WTC11 (cell line): Measurements from ENCODE around the gene ITPR2. TPM values are rescaled to one million over a fixed set of nuclear protein-coding genes. Genes with fewer than 3 reads are reported as not detected.

Experiments
- ATAC-seq: fragments of 200-7000 bp; cut with Tn5 transposase; 2 replicates; pipeline ENCODE4 v1.10.0; 2021; ENCODE audit warnings: mild to moderate bottlenecking, moderate library complexity
- CTCF ChIA-PET: fragments of 300-600 bp; sonication (Branson Sonifier 250); formaldehyde crosslinking; loops from one replicate; lab custom pipeline; 2021; ENCODE audit warnings: antibody characterized with exemption; lab: Charles Lee
- POLR2A ChIA-PET: fragments of 350-600 bp; sonication (Branson Sonifier 250); formaldehyde crosslinking; loops from one replicate; lab custom pipeline; 2021; ENCODE audit warnings: antibody characterized with exemption; lab: Charles Lee
- DNase-seq: peaks from one replicate; pipeline ENCODE4 v3.0.0; 2021; ENCODE audit warnings: low spot score
- H3K27ac Mint-ChIP-seq: 2 replicates; pipeline ENCODE4 v1.8.0; 2021; ENCODE audit warnings: mixed read lengths
- H3K27me3 Mint-ChIP-seq: 2 replicates; pipeline ENCODE4 v1.8.0; 2021; ENCODE audit warnings: low read depth, mild to moderate bottlenecking, moderate library complexity, mixed read lengths
- H3K36me3 Mint-ChIP-seq: 2 replicates; pipeline ENCODE4 v1.8.0; 2021; ENCODE audit warnings: mixed read lengths
- H3K4me1 Mint-ChIP-seq: 2 replicates; pipeline ENCODE4 v1.8.0; 2022; ENCODE audit warnings: mixed read lengths
- H3K4me3 Mint-ChIP-seq: 2 replicates; pipeline ENCODE4 v1.8.0; 2021; ENCODE audit warnings: mild to moderate bottlenecking, moderate library complexity, mixed read lengths
- H3K9me3 Mint-ChIP-seq: 2 replicates; pipeline ENCODE4 v1.8.0; 2021; ENCODE audit warnings: mixed read lengths
- CREM ChIP-seq: sonication (generic); formaldehyde crosslinking; IDR thresholded peaks from 2 replicates; pipeline ENCODE4 v1.8.1; 2022; ENCODE audit warnings: mild to moderate bottlenecking, missing genetic modification reagents, moderate library complexity
- FOXP1 ChIP-seq: sonication (generic); formaldehyde crosslinking; IDR thresholded peaks from 2 replicates; pipeline ENCODE4 v1.8.0; 2022; ENCODE audit warnings: missing genetic modification reagents, mild to moderate bottlenecking, moderate library complexity, borderline replicate concordance
- FOXP4 ChIP-seq: sonication (generic); formaldehyde crosslinking; IDR thresholded peaks from 2 replicates; pipeline ENCODE4 v1.8.0; 2022; ENCODE audit warnings: mild to moderate bottlenecking, missing genetic modification reagents
- IRF2 ChIP-seq: sonication (generic); formaldehyde crosslinking; IDR thresholded peaks from 2 replicates; pipeline ENCODE4 v1.8.0; 2022; ENCODE audit warnings: low read depth, missing genetic modification reagents, borderline replicate concordance
- JAZF1 ChIP-seq: fragments of 250-450 bp; sonication (Bioruptor Pico); IDR thresholded peaks from 2 replicates; pipeline ENCODE4 v1.9.0; 2021; ENCODE audit warnings: moderate library complexity, mild to moderate bottlenecking, inconsistent platforms
- JUN ChIP-seq: sonication (generic); formaldehyde crosslinking; IDR thresholded peaks from 2 replicates; pipeline ENCODE4 v1.8.0; 2023; ENCODE audit warnings: mild to moderate bottlenecking, missing genetic modification reagents
- MYBL2 ChIP-seq: sonication (generic); formaldehyde crosslinking; IDR thresholded peaks from 2 replicates; pipeline ENCODE4 v1.8.1; 2023; ENCODE audit warnings: mild to moderate bottlenecking, moderate library complexity, missing genetic modification reagents
- PRRX2 ChIP-seq: fragments of 250-450 bp; sonication (Bioruptor Pico); IDR thresholded peaks from 2 replicates; pipeline ENCODE4 v1.8.0; 2021; ENCODE audit warnings: mild to moderate bottlenecking
- SOX15 ChIP-seq: fragments of 250-450 bp; sonication (Bioruptor Pico); IDR thresholded peaks from 2 replicates; pipeline ENCODE4 v1.9.0; 2021; ENCODE audit warnings: mild to moderate bottlenecking
- SP1 ChIP-seq: sonication (generic); formaldehyde crosslinking; conservative IDR thresholded peaks from 2 replicates; pipeline ENCODE4 v1.8.1; 2022; ENCODE audit warnings: missing genetic modification reagents
- TEAD1 ChIP-seq: sonication (generic); formaldehyde crosslinking; IDR thresholded peaks from 2 replicates; pipeline ENCODE4 v1.8.0; 2022; ENCODE audit warnings: mild to moderate bottlenecking, missing genetic modification reagents
- USF1 ChIP-seq: sonication (generic); formaldehyde crosslinking; IDR thresholded peaks from 2 replicates; pipeline ENCODE4 v1.8.0; 2022; ENCODE audit warnings: mild to moderate bottlenecking, missing genetic modification reagents
- ZBTB43 ChIP-seq: sonication (generic); formaldehyde crosslinking; IDR thresholded peaks from 2 replicates; pipeline ENCODE4 v1.8.1; 2023; ENCODE audit warnings: mild to moderate bottlenecking, missing genetic modification reagents
- ZMAT4 ChIP-seq: fragments of 250-450 bp; sonication (Bioruptor Pico); IDR thresholded peaks from 2 replicates; pipeline ENCODE4 v1.9.0; 2021; ENCODE audit warnings: mild to moderate bottlenecking
- ZNF232 ChIP-seq: sonication (generic); formaldehyde crosslinking; IDR thresholded peaks from 2 replicates; pipeline ENCODE4 v1.8.0; 2022; ENCODE audit warnings: mild to moderate bottlenecking, missing genetic modification reagents
- ZNF416 ChIP-seq: fragments of 250-450 bp; sonication (Bioruptor Pico); IDR thresholded peaks from 2 replicates; pipeline ENCODE4 v1.9.0; 2021; ENCODE audit warnings: mild to moderate bottlenecking, inconsistent platforms
- ZNF425 ChIP-seq: fragments of 250-450 bp; sonication (Bioruptor Pico); conservative IDR thresholded peaks from 2 replicates; pipeline ENCODE4 v1.9.0; 2021; ENCODE audit warnings: mild to moderate bottlenecking
- total RNA-seq: library from RNA; stranded (reverse); gene quantifications from 3 replicates; pipeline ENCODE4 v1.2.3, GENCODE V29; 2021

ITPR2 gene
- total RNA-seq, 1 experiment from 2014 or later: 50.7 TPM

GRCh38 chr12:26331960-26332359 lies 501.0 kb downstream of the ITPR2 start:
- H3K36me3 Mint-ChIP-seq: peaks cover 11% of the 10 kb centered on the region; the same call in 1 of the 2 replicates
- H3K27ac Mint-ChIP-seq: no peak overlapping the region
- H3K4me3 Mint-ChIP-seq: no peak overlapping the region
- DNase-seq (no peak), ATAC-seq (no peak)
- POLR2A ChIA-PET: no interaction called here
- H3K9me3 Mint-ChIP-seq: peaks cover 10% of the 10 kb centered on the region
- TF ChIP-seq FOXP1 (CRISPR knock-in tag) (no peak), ZBTB43 (CRISPR knock-in tag) (no peak), IRF2 (no peak), ZMAT4 (CRISPR knock-in tag) (no peak), SP1 (CRISPR knock-in tag) (no peak), ZNF425 (CRISPR knock-in tag) (no peak), USF1 (CRISPR knock-in tag) (no peak), ZNF232 (CRISPR knock-in tag) (no peak), MYBL2 (CRISPR knock-in tag) (no peak), PRRX2 (CRISPR knock-in tag) (no peak), SOX15 (no peak)
- H3K27me3 Mint-ChIP-seq: peaks cover 3% of the 10 kb centered on the region
- H3K4me1 Mint-ChIP-seq: peaks cover 5% of the 10 kb centered on the region
- CTCF ChIA-PET: no interaction called here

GRCh38 chr12:26331136-26331535 lies 501.9 kb downstream of the ITPR2 start:
- POLR2A ChIA-PET: no interaction called here
- Mint-ChIP-seq H3K27ac (no peak overlapping the region), H3K36me3 (peaks cover 11% of the 10 kb centered on the region; the same call in 1 of the 2 replicates), H3K27me3 (peaks cover 3% of the 10 kb centered on the region), H3K4me1 (peaks cover 5% of the 10 kb centered on the region), H3K4me3 (no peak overlapping the region), H3K9me3 (peaks cover 10% of the 10 kb centered on the region)
- CTCF ChIA-PET: no interaction called here
- no peak for TF ChIP-seq JAZF1
- no peak for TF ChIP-seq FOXP4
- TF ChIP-seq CREM (CRISPR knock-in tag): no peak
- no peak for TF ChIP-seq TEAD1 (CRISPR knock-in tag)
- no peak for TF ChIP-seq JUN (CRISPR knock-in tag)
- no peak for DNase-seq
- no peak for ATAC-seq

GRCh38 chr12:26327975-26328644 lies 504.9 kb downstream of the ITPR2 start:
- ChIA-PET CTCF (no interaction called here), POLR2A (no interaction called here)
- H3K27me3 Mint-ChIP-seq: peaks cover 3% of the 10 kb centered on the region
- H3K4me1 Mint-ChIP-seq: peaks cover 5% of the 10 kb centered on the region
- peaks cover 11% of the 10 kb centered on the region; the same call in 1 of the 2 replicates for H3K36me3 Mint-ChIP-seq
- no peak overlapping the region for H3K4me3 Mint-ChIP-seq
- no peak for TF ChIP-seq ZNF416 (CRISPR knock-in tag)
- no peak for DNase-seq
- no peak for ATAC-seq
- peaks cover 10% of the 10 kb centered on the region for H3K9me3 Mint-ChIP-seq
- no peak overlapping the region for H3K27ac Mint-ChIP-seq
